ENCODE results near the gene MLIP. TPM values are rescaled to one million over a fixed set of nuclear protein-coding genes. Genes with fewer than 3 reads are reported as not detected.

Gene MLIP
- total RNA-seq, 1 experiment from 2014 or later: 0.59 TPM

GRCh38 chr6:54084231-54084630, 27.0 kb upstream of the MLIP start:
- Histone ChIP-seq H3K9me2 (ENCODE audit: insufficient read depth) (no peaks in the 10 kb centered on the region), H3K4me2 (ENCODE audit: low read length) (no peak overlapping the region), H2AFZ (ENCODE audit: low read depth, low read length, poor library complexity, severe bottlenecking) (no peak overlapping the region), H3K36me3 (ENCODE audit: control insufficient read depth in 1 of 2, insufficient read depth in 2 of 2, low read length in 2 of 2) (no peaks in the 10 kb centered on the region), H3K9ac (ENCODE audit: low read length) (no peak overlapping the region), H3K27me3 (ENCODE audit: insufficient read depth, low read length) (no peaks in the 10 kb centered on the region), H3K4me1 (ENCODE audit: control insufficient read depth in 1 of 2, insufficient read depth in 2 of 2, low read length in 2 of 2) (no peaks in the 10 kb centered on the region; a peak in 1 of 4 replicates), H3K79me2 (ENCODE audit: insufficient read depth, low read length) (no peaks in the 10 kb centered on the region), H3K9me3 (ENCODE audit: control insufficient read depth in 1 of 2, insufficient read depth in 1 of 2, low read depth in 1 of 2, low read length in 2 of 2) (no peaks in the 10 kb centered on the region), H4K20me1 (ENCODE audit: insufficient read depth) (no peaks in the 10 kb centered on the region), H3K27ac (ENCODE audit: low read depth, low read length) (no peak overlapping the region), H3K4me3 (replicated peaks in 1 of 2; ENCODE audit: low read depth in 1 of 2, low read length in 2 of 2) (no peak overlapping the region)
- no peak for DNase-seq (ENCODE audit: low read depth, low spot score)
- TF ChIP-seq ZBTB33 (IDR thresholded peaks at IDR 0.05; ENCODE audit: extremely low read depth, insufficient replicate concordance, low read length): no peak
- no peak for TF ChIP-seq EGR1 (IDR thresholded peaks at IDR 0.05; ENCODE audit: low read depth)
- no peak for TF ChIP-seq ZFX (IDR thresholded peaks at IDR 0.05)
- no peak for TF ChIP-seq TCF7L2 (IDR thresholded peaks at IDR 0.05; ENCODE audit: borderline replicate concordance, extremely low read depth, insufficient read depth, insufficient read length)
- POLR2A ChIA-PET: no interaction called here
- intact Hi-C loops (cut with micrococcal nuclease): no loop called here
- ATAC-seq: no peak
- CTCF ChIA-PET: no interaction called here
- BruUV-seq (replicated peaks): no TSS peak
- RAD21 ChIA-PET (ENCODE audit: low non-redundant PET in 1 of 2, low total read pairs in 2 of 2, uncharacterized antibody in 2 of 2, unreplicated experiment in 2 of 2): no interaction called here

GRCh38 chr6:54085047-54085446, 26.2 kb upstream of the MLIP start:
- Histone ChIP-seq H3K79me2 (ENCODE audit: insufficient read depth, low read length) (no peaks in the 10 kb centered on the region), H3K9me3 (ENCODE audit: control insufficient read depth in 1 of 2, insufficient read depth in 1 of 2, low read depth in 1 of 2, low read length in 2 of 2) (no peaks in the 10 kb centered on the region), H3K4me3 (replicated peaks in 1 of 2; ENCODE audit: low read depth in 1 of 2, low read length in 2 of 2) (no peak overlapping the region), H3K4me2 (ENCODE audit: low read length) (no peak overlapping the region), H4K20me1 (ENCODE audit: insufficient read depth) (no peaks in the 10 kb centered on the region), H3K36me3 (ENCODE audit: control insufficient read depth in 1 of 2, insufficient read depth in 2 of 2, low read length in 2 of 2) (no peaks in the 10 kb centered on the region), H3K9me2 (ENCODE audit: insufficient read depth) (no peaks in the 10 kb centered on the region), H3K4me1 (ENCODE audit: control insufficient read depth in 1 of 2, insufficient read depth in 2 of 2, low read length in 2 of 2) (no peaks in the 10 kb centered on the region; a peak in 1 of 4 replicates), H3K27me3 (ENCODE audit: insufficient read depth, low read length) (no peaks in the 10 kb centered on the region), H2AFZ (ENCODE audit: low read depth, low read length, poor library complexity, severe bottlenecking) (no peak overlapping the region), H3K27ac (ENCODE audit: low read depth, low read length) (no peak overlapping the region), H3K9ac (ENCODE audit: low read length) (no peak overlapping the region)
- intact Hi-C loops (cut with micrococcal nuclease): no loop called here
- CTCF ChIA-PET: no interaction called here
- no peak for TF ChIP-seq RAD21 (IDR thresholded peaks at IDR 0.05; ENCODE audit: low read depth)
- no peak for TF ChIP-seq CEBPB (IDR thresholded peaks at IDR 0.05; ENCODE audit: low read depth)
- TF ChIP-seq ATF3 (IDR thresholded peaks at IDR 0.05): no peak
- no peak for TF ChIP-seq TCF7L2 (IDR thresholded peaks at IDR 0.05; ENCODE audit: borderline replicate concordance, extremely low read depth, insufficient read depth, insufficient read length)
- TF ChIP-seq CBX3 (IDR thresholded peaks at IDR 0.05; ENCODE audit: low read depth): no peak
- TF ChIP-seq EGR1 (IDR thresholded peaks at IDR 0.05; ENCODE audit: low read depth): no peak
- no peak for TF ChIP-seq POLR2AphosphoS5 (IDR thresholded peaks at IDR 0.05; ENCODE audit: low read depth, low read length)
- TF ChIP-seq MAX (IDR thresholded peaks at IDR 0.05): no peak
- no peak for TF ChIP-seq ZBTB33 (IDR thresholded peaks at IDR 0.05; ENCODE audit: extremely low read depth, insufficient replicate concordance, low read length)
- no peak for TF ChIP-seq ELF1 (IDR thresholded peaks at IDR 0.05; ENCODE audit: borderline replicate concordance, low read depth)
- TF ChIP-seq EZH2phosphoT487 (IDR thresholded peaks at IDR 0.05; ENCODE audit: borderline replicate concordance): no peak
- TF ChIP-seq SIN3A (IDR thresholded peaks at IDR 0.05; ENCODE audit: low read depth): no peak
- TF ChIP-seq POLR2A (IDR thresholded peaks at IDR 0.05; ENCODE audit: borderline replicate concordance, extremely low read depth, insufficient read depth, insufficient read length): no peak
- TF ChIP-seq SP1 (IDR thresholded peaks at IDR 0.05; ENCODE audit: low read depth): no peak
- no TSS peak for BruUV-seq (replicated peaks)
- POLR2A ChIA-PET: no interaction called here
- DNase-seq (ENCODE audit: low read depth, low spot score) (no peak), ATAC-seq (no peak)
- RAD21 ChIA-PET (ENCODE audit: low non-redundant PET in 1 of 2, low total read pairs in 2 of 2, uncharacterized antibody in 2 of 2, unreplicated experiment in 2 of 2): no interaction called here

Data from HCT116 (cell line).